ENCODE data around the gene CSRNP3.
"Not testable (repeated sequence)": the region's sequence is repeated elsewhere in the genome, so short reads cannot be mapped to it uniquely, and the experiment has no call there.

The CSRNP3 gene

DNA sequence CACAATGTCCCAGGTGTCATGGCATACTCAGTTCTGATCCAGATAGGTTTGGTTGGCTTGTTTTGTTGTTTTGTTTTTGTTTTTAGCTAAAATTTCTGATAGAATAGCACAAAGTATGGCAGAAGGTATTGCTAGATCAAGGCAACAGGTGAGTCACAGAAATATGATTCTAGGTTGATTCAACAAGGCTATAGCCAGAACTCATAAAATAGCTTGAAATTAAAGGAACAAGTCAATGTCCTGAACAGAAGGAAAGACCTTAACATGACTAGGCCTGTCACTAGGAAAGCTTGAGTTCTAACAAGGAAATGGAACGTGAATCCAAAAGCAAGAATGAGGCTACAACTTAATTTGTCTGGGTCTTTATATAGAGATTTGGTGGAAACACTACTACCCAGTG is 167.5 kb downstream of the CSRNP3 start:
- no peak for DNase-seq

DNA sequence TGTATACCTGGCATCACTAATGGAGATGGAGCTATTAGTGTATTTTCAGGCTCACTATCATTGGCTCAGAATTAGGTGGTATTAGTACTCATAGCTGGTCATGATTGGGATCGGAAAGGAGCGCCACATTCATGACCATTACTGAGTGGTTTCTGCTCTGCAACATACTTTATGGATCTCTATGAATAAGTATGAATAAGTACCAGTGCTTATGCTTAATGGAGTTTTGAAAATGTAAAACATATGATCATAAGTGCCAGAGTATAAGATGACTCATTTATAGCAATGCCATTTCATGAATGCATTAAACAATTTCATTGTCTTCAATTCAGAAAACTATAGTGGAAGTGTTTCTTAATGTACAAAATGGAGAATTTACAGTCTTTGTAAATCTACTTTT is 167.9 kb downstream of the CSRNP3 start:
- no peak for DNase-seq

GRCh38 chr2:165639504-165639903 is 170.0 kb downstream of the CSRNP3 start:
- no peak for DNase-seq

DNA sequence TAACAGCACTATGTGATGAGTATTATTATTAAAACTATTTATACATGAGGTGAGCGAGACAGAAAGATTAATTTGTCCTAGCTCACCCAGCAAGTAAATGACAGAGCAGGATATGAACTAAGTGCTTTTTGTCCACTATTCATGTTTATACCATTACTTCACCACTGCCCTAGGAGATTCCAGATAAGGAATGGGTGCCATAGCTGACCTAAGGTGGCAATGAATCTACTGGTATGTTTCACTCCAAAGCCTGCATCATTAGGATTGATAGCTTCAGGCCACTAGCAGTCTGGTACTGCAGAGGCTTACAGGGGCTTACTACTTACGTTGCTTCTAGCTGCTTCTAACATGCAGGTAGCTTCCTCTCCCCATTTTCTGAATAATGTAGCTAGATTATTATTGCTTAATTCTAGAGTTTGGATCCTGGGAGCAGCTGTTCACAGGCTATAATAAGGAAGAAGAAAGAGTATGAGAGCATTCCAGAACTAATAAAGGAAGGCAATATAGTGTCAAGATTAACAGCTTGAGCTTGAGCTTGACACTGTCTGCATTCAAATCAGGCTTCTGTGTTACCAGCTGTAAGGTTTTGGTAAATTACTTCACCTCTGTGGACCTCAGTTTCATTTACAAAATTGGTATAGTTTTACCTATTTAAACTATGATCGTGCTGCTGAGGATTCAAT is 170.9 kb downstream of the CSRNP3 start:
- no peak for DNase-seq

DNA sequence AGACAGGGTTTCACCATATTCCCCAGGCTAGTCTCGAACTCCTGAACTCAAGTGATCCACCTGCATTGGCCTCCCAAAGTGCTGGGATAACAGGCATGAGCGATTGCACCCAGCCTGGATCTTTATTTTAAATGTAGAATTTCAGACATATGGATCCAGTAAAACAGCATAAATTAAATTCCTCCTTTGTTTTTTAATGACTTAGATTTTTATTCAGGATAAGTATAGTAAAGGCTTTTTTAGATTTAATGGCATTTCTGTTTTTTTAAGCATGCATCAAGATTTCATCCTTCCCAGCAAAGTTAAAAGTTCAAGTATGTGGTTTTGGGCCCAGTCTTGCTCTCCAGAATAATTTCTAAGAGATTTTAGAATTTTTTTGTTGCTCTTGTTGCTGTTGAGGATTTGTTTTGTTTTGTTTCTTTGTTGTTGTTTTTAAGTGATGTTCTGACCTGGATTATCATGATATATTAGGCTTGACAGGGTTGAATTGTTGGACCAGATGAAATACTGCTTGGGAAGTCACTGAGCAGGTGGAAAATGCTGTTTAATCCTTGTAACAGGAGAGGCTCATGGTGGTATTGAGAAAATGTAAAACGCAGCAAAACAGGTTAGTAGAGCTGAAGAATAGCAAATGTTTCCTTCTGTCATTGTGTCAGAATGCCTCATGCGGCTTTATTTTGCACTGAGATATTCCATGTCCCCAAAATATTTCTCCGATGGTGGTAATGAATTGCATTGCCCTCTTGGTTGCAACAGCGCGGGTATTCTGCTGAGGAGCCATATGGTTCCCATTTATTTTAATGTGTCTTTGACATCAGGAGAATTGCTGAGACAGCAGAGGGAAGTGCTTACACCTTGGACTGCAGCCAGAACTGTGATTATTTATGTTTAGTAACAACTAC is 176.7 kb downstream of the CSRNP3 start:
- DNase-seq, result no peak

GRCh38 chr2:165647409-165647808 is 177.9 kb downstream of the CSRNP3 start:
- no peak for DNase-seq

DNA sequence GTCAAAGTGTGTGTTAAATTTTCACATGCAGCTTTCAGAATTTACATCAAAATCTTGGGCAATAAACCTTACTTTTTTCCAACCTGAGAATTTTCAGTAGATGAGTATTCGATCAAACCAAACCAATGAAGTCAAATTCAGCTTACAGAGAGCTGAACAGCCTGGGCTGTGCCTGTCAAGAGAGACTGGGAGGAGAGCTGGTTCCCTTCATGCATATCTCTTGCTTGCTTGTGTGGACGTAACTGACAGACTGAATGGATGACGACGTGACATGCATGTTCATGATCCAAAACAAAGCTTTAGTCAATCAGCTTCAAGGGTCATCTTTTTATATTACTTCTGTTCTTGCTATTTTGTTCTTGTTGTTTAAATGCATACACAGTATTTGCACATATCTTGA is 179.3 kb downstream of the CSRNP3 start:
- DNase-seq, result no peak

DNA sequence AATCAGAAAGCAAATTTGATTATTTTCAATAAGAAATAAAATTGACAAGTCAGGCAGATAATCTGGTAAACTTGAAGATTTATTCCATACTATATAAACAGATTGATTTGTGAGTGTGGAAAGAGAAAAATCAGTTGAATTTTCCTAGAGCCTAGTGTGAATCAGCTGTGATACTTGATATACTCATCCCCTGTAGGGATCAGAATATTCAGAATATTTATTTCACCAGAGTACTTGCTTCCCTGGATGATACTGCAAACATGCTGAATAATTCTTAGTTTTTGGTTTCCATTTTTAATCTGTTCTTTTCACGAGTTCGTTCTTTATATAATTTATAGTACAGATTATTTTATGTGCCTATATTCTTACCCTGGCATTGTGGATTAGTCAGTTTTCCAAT is 181.7 kb downstream of the CSRNP3 start:
- no peak for DNase-seq

DNA sequence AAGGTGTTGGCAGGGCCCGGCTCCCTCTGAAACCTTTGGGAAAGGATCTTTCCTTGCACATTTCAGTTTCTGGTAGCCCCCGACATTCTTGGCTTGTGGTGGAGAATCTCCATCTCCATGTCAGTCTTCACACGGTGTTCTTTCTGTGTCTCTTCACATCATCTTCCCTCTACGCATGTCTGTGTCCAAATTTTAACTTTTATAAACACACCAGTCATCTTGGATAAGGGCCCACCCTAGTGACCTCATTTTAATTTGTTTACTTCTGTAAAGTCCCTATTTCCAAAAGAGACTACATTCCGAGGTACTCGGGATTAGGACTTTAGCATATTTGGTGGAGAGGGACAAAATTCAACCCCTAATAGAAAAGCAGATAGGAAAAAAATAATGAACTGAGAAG is 186.2 kb downstream of the CSRNP3 start:
- no peak for DNase-seq

DNA sequence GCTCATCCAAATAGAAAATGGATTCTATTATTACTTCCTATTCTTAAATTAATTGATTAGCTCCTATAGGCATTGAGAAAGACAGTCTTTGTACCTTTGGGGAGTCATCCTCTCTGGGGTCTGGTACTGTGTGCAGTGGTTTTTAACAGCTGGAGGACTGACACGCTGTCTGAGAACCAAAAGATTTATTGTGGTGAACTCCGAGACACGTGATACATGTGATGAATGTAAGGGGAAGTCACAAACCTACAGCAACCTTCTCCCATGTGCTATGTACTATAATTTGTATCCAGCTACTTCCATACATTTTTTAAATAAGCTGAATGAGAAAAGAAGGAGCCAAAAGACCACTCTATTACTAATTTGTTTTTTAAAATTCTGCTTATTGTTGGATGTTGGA is 190.9 kb downstream of the CSRNP3 start:
- no peak for DNase-seq

GRCh38 chr2:165662720-165663119 is 193.2 kb downstream of the CSRNP3 start:
- no peak for DNase-seq

GRCh38 chr2:165665614-165666013 is 196.1 kb downstream of the CSRNP3 start:
- no peak for DNase-seq

DNA sequence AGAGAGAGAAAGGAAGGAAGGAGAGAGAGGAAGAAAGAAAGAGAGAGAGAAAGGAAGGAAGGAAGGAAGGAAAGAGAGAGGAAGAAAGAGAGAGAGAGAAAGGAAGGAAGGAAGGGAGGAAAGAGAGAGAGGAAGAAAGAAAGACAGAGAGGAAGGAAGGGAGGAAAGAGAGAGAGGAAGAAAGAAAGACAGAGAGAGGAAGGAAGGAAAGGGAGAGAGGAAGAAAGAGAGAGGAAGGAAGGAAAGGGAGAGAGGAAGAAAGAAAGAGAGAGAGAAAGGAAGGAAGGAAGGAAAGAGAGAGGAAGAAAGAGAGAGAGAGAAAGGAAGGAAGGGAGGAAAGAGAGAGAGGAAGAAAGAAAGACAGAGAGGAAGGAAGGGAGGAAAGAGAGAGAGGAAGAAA is 196.6 kb downstream of the CSRNP3 start:
- DNase-seq, result not testable (repeated sequence)

DNA sequence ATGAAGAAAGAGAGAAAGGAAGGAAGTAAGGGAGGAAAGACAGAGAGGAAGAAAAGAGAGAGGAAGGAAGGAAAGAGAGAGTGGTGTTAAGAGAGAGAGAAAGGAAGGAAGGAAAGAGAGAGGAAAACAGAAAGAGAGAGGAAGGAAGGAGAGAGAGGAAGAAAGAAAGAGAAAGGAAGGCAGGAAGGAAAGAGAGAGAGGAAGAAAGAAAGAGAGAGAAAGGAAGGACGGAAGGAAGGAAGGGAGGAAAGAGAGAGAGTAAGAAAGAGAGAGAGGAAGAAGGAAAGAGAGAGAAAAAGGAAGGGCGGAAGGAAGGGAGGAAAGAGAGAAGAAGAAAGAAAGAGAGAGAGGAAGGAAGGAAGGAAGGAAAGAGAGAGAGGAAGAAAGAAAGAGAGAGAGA is 197.1 kb downstream of the CSRNP3 start:
- no peak for DNase-seq

GRCh38 chr2:165667375-165667774 is 197.9 kb downstream of the CSRNP3 start:
- DNase-seq, result no peak

GRCh38 chr2:165674780-165675179 is 205.3 kb downstream of the CSRNP3 start:
- DNase-seq, result no peak

- DNase-seq, result no peak
Measured at GRCh38 chr2:165675551-165675968, 206.1 kb downstream of the CSRNP3 start.

DNA sequence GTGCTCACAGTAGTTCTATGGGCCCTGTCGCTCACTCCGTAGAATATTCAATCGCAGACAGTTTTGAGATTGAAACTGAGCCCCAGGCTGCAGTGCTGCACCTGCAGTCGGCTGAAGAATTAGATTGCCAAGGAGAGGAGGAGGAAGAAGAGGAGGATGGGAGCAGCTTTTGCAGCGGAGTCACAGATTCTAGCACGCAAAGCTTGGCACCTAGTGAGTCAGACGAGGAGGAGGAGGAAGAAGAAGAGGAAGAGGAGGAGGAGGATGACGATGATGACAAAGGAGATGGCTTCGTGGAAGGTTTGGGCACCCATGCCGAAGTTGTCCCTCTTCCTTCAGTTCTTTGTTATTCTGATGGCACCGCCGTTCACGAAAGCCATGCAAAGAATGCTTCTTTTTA is 209.4 kb downstream of the CSRNP3 start:
- DNase-seq, result no peak

DNA sequence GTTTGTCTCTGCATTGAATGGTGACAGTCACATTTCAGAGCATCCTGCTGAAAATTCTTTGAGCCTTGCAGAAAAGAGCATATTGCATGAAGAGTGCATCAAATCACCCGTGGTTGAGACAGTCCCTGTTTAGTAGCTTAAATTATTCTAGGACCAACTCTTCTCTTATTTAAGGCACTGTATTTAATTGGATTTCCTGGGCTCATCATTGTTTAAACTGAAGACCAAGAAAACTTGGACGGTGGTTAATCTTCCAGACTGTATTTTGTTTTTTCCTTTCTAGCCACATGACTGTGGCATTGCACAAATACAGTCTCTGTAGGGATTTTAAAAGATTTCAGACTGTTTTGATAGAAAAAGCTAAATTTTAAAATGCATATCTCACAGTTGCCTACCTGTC is 210.1 kb downstream of the CSRNP3 start:
- no peak for DNase-seq

DNA sequence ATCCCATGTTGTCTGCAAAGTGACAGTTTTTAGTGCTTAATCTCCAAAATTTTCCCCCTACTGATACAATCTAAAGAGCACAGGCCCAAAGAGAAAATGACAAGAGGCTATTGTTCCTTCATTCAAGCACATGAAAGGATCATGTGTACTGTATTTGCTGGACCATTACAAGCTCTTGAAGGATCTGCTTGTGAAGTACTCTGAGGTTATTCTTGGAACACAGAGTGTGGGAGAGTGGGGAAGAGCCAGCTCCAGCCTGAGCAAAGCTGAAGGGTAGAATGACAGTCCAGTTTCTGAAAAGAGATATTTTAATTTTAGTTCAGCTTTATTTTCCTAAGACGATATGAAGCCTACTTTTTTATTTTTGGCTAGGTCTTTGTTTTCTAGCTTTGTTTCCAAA is 212.3 kb downstream of the CSRNP3 start:
- DNase-seq, result no peak

- DNase-seq, result no peak
Measured at GRCh38 chr2:165682546-165682945, 213.0 kb downstream of the CSRNP3 start.

GRCh38 chr2:165686800-165687199 is 217.3 kb downstream of the CSRNP3 start:
- DNase-seq, result no peak

- no peak for DNase-seq
Measured at GRCh38 chr2:165687426-165688002, 218.0 kb downstream of the CSRNP3 start.

- DNase-seq, result no peak
Measured at GRCh38 chr2:165691615-165692014, 222.1 kb downstream of the CSRNP3 start.
